Cardiac muscle cell (in vitro differentiated cells and primary cell): ENCODE measurements around the gene FPR3. TPM values are rescaled to one million over a fixed set of nuclear protein-coding genes. Genes with fewer than 3 reads are reported as not detected.

ENCODE experiments used
- DNase-seq, 2 donors: peaks; one replicate each; pipeline versions ENCODE4 v3.0.0 to v3.0.0-alpha.2; 2010 to 2017; ENCODE audit warnings: low read depth in 1 of 2, low spot score in 1 of 2
- H3K27ac ChIP-seq: fragments of 200-600 bp; sonication (generic); 2 replicates; pipeline ENCODE4 v1.5.1; 2016
- H3K27me3 ChIP-seq: fragments of 200-600 bp; sonication (generic); 2 replicates; pipeline ENCODE4 v1.6.0; 2016; ENCODE audit warnings: control low read depth
- H3K36me3 ChIP-seq: fragments of 200-600 bp; sonication (generic); 2 replicates; pipeline ENCODE4 v1.5.1; 2016; ENCODE audit warnings: control low read depth
- H3K4me1 ChIP-seq: fragments of 200-600 bp; sonication (generic); 2 replicates; pipeline ENCODE4 v1.8.1; 2017; ENCODE audit warnings: low read depth, mild to moderate bottlenecking, mixed run types
- H3K4me3 ChIP-seq: fragments of 200-600 bp; sonication (generic); 2 replicates; pipeline ENCODE4 v1.5.1; 2016; ENCODE audit warnings: mild to moderate bottlenecking
- H3K9me3 ChIP-seq: fragments of 200-600 bp; sonication (generic); 2 replicates; pipeline ENCODE4 v1.5.1; 2017; ENCODE audit warnings: low read depth, mild to moderate bottlenecking, control low read depth
- polyA plus RNA-seq: library from polyadenylated mRNA; unstranded; fragments of >200 nt; fragmentation: Nextera tagmentation; extraction: Ambion mirVana; gene quantifications from 2 replicates; pipeline ENCODE4 v1.2.1, GENCODE V29; 2016
- total RNA-seq: library from RNA; depleted of rRNA; stranded (reverse); fragments of >200 nt; gene quantifications from 2 replicates; pipeline ENCODE4 v1.2.3, GENCODE V29; 2016
- TF ChIP-seq, protein P1 (sequence below): IDR thresholded peaks from 2 replicates; pipeline ENCODE4 v1.5.1; 2012; ENCODE audit warnings: low read depth, mild to moderate bottlenecking, low read length

The FPR3 gene
- total and polyA plus RNA-seq, 2 experiments from 2014 or later, result not detected

DNA sequence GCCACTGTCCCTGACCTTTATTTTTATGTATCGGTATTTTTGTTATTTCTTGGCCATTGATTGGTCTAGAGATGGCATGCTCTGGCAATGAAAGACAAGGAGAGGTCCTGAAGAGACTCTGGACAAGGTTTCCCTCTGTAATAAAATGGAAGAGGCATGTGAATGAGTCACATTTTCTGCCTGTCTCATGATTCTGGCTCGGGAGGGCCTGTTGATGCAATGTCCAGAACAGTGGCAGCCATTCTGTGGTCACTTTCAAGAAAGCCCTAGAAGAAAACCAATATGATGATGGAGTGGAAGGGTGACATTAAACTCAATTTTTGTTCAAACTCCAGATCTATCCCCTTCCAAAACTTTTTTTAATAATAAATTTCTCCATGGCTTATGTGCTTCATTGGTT lies 2.0 kb upstream of the FPR3 start:
- Histone ChIP-seq H3K9me3 (no peaks in the 10 kb centered on the region), H3K4me1 (no peaks in the 10 kb centered on the region), H3K36me3 (no peaks in the 10 kb centered on the region), H3K27me3 (no peaks in the 10 kb centered on the region), H3K4me3 (no peak overlapping the region), H3K27ac (no peak overlapping the region)
- no peak for DNase-seq
- TF ChIP-seq, protein P1, sequence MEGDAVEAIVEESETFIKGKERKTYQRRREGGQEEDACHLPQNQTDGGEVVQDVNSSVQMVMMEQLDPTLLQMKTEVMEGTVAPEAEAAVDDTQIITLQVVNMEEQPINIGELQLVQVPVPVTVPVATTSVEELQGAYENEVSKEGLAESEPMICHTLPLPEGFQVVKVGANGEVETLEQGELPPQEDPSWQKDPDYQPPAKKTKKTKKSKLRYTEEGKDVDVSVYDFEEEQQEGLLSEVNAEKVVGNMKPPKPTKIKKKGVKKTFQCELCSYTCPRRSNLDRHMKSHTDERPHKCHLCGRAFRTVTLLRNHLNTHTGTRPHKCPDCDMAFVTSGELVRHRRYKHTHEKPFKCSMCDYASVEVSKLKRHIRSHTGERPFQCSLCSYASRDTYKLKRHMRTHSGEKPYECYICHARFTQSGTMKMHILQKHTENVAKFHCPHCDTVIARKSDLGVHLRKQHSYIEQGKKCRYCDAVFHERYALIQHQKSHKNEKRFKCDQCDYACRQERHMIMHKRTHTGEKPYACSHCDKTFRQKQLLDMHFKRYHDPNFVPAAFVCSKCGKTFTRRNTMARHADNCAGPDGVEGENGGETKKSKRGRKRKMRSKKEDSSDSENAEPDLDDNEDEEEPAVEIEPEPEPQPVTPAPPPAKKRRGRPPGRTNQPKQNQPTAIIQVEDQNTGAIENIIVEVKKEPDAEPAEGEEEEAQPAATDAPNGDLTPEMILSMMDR, result no peak

DNA sequence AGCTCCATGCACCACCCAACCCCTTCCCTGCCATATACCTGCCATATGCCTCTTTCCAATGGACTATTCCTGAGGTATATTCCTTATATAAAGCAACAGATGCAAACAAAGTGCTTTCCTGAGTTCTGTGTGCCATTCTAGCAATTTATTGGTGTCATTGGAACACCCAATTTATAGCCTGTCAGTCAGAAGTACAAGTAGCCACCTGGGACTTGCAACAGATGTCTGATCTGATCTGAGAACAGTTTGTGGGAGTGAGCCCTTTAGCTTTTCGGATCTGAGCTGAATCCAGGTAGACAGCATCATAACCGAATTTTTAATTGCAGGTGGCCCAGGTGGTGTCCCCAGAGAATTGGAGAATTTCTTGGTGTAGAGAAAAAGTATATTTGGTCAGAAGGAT lies 963 bp upstream of the FPR3 start:
- Histone ChIP-seq H3K27me3 (no peaks in the 10 kb centered on the region), H3K4me3 (no peak overlapping the region), H3K9me3 (no peaks in the 10 kb centered on the region), H3K27ac (no peak overlapping the region), H3K36me3 (no peaks in the 10 kb centered on the region), H3K4me1 (no peaks in the 10 kb centered on the region)
- DNase-seq, result no peak
- TF ChIP-seq, protein P1, result no peak

DNA sequence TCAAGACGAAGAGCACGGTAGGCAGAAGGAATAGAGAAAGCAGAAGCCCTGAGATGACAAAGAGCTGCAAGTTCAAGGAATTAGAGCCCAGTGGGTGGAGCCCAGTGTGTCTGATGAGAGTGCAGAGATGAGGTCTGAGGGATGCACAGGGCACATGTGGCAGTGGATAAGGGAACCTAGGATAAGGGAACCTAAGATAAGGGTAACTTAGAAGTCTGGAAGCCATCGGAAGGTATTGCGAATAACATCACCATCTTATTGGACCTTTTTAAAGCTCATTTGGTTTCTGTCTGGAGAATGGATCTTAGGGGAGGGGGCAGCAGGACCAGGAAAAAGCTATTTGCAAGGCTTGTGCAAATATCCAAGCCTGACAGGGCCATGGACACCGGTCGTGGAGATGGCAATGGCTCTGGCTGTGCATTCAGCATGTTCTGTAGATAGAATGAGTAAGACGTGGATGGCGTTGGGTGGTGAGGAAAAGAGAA lies 1.3 kb downstream of the FPR3 start:
- Histone ChIP-seq H3K4me3 (no peak overlapping the region), H3K9me3 (no peaks in the 10 kb centered on the region), H3K27ac (no peak overlapping the region), H3K27me3 (no peaks in the 10 kb centered on the region), H3K36me3 (no peaks in the 10 kb centered on the region), H3K4me1 (no peaks in the 10 kb centered on the region)
- DNase-seq, result no peak
- TF ChIP-seq, protein P1, result no peak

DNA sequence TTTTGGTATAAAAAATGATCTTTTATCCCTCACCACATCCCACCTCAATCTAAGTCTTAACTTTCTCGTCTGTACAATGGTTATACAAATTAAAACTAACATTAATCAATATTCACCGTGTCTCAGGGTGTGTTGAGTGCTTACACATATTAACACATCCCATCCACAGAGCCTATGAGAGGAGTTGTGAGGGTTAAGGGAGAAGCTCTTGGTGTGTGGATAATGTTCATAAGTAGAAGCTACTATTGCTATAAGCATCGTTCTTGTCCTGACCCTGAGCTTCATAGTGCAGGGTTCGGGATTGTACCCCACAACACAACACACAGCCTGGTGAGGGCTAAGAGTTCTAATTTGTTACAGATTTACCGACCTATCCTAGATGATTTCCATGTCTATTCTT lies 2.5 kb downstream of the FPR3 start:
- no peaks in the 10 kb centered on the region for H3K36me3 ChIP-seq
- TF ChIP-seq, protein P1, result no peak
- no peak overlapping the region for H3K27ac ChIP-seq
- H3K27me3 ChIP-seq, result no peaks in the 10 kb centered on the region
- no peak for DNase-seq
- H3K4me3 ChIP-seq, result no peak overlapping the region
- no peaks in the 10 kb centered on the region for H3K4me1 ChIP-seq
- H3K9me3 ChIP-seq, result no peaks in the 10 kb centered on the region

DNA sequence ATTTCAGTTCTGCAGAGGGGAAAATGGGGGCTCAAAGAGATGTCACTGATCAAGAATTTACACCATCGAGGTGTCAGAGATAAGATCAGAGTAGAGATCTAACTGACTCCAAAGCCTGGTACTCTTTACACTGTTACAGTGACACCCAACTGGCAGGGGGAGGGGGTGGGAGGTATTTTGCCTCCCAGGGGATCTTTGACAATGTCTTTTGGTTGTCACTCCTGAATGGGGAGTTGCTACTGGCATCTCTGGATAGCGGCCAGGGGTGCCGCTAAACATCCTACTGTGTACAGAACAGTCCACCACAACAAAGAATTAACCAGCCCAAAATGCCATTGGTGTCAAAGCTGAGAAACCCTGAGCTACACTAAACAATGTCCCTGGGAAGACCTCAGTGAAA lies 3.1 kb downstream of the FPR3 start:
- TF ChIP-seq, protein P1, result no peak
- no peaks in the 10 kb centered on the region for H3K27me3 ChIP-seq
- DNase-seq, result no peak
- H3K4me3 ChIP-seq, result no peak overlapping the region
- no peaks in the 10 kb centered on the region for H3K9me3 ChIP-seq
- no peak overlapping the region for H3K27ac ChIP-seq
- H3K4me1 ChIP-seq, result no peaks in the 10 kb centered on the region
- H3K36me3 ChIP-seq, result no peaks in the 10 kb centered on the region
